Measurements from ENCODE around the gene PHF11. TPM values are rescaled to one million over a fixed set of nuclear protein-coding genes. Genes with fewer than 3 reads are reported as not detected.

PHF11 gene
- total RNA-seq, 1 donor from 2014 or later, result 12.0 TPM

Other genes starting within 250 kb of the PHF11 start
- gene CDADC1, start 248.0 kb upstream of the PHF11 start, total RNA-seq, result 13.9 and 15.6 TPM in 2 replicates
- 10.1 and 10.7 TPM in 2 replicates for gene CAB39L, start 51.9 kb upstream of the PHF11 start, total RNA-seq
- gene SETDB2, start 51.7 kb upstream of the PHF11 start, total RNA-seq, result 7.9 and 8.4 TPM in 2 replicates
- 40.0 and 44.1 TPM in 2 replicates for gene RCBTB1, start 89.6 kb downstream of the PHF11 start, total RNA-seq
- not detected in 2 replicates for gene ARL11, start 132.6 kb downstream of the PHF11 start, total RNA-seq
- gene EBPL, start 195.5 kb downstream of the PHF11 start, total RNA-seq, result 52.7 and 55.4 TPM in 2 replicates

All from neural crest cell (in vitro differentiated cells).